Neural crest cell (in vitro differentiated cells): ENCODE results near the gene NPNT. TPM values are rescaled to one million over a fixed set of nuclear protein-coding genes. Genes with fewer than 3 reads are reported as not detected.

Experiments
- DNase-seq: peaks from one replicate; pipeline ENCODE4 v3.0.0; 2021; ENCODE audit warnings: low read depth, mixed read lengths, low spot score
- H3K27ac Mint-ChIP-seq: one replicate; pipeline ENCODE4 v1.8.0; 2021; ENCODE audit warnings: mild to moderate bottlenecking, mixed read lengths; ENCODE audit not compliant: unreplicated experiment
- H3K27me3 Mint-ChIP-seq: 2 replicates; pipeline ENCODE4 v1.8.0; 2021; ENCODE audit warnings: low read depth, mild to moderate bottlenecking, mixed read lengths
- H3K36me3 Mint-ChIP-seq: 2 replicates; pipeline ENCODE4 v1.8.0; 2021; ENCODE audit warnings: low read depth, mild to moderate bottlenecking, mixed read lengths
- H3K4me1 Mint-ChIP-seq: 2 replicates; pipeline ENCODE4 v1.8.0; 2021; ENCODE audit warnings: mixed read lengths
- H3K4me3 Mint-ChIP-seq: one replicate; pipeline ENCODE4 v1.8.0; 2021; ENCODE audit warnings: mild to moderate bottlenecking, mixed read lengths
- H3K9me3 Mint-ChIP-seq: 2 replicates; pipeline ENCODE4 v1.8.0; 2021; ENCODE audit warnings: mixed read lengths
- CTCF ChIP-seq: fragments of 200-600 bp; sonication (generic); conservative IDR thresholded peaks from 2 replicates; pipeline ENCODE4 v1.5.0; 2021; ENCODE audit warnings: antibody characterized with exemption, mild to moderate bottlenecking
- total RNA-seq: library from RNA; stranded (reverse); gene quantifications from 2 replicates; pipeline ENCODE4 v1.2.1, GENCODE V29; 2021

The NPNT gene
- total RNA-seq, 1 donor from 2014 or later: not detected

- no peak overlapping the region for H3K4me3 Mint-ChIP-seq
- no peaks in the 10 kb centered on the region for H3K27me3 Mint-ChIP-seq
- no peak for DNase-seq
- peaks cover 25% of the 10 kb centered on the region for H3K9me3 Mint-ChIP-seq
- H3K4me1 Mint-ChIP-seq: no peaks in the 10 kb centered on the region
- H3K36me3 Mint-ChIP-seq: peaks cover 19% of the 10 kb centered on the region
- H3K27ac Mint-ChIP-seq: no peak overlapping the region
- no peak for TF ChIP-seq CTCF
These were observed 115.5 kb downstream of the NPNT start for GRCh38 chr4:106010761-106011160.

- no peak overlapping the region for H3K27ac Mint-ChIP-seq
These were observed 116.1 kb downstream of the NPNT start for GRCh38 chr4:106011387-106011786.

GRCh38 chr4:106017975-106018374 is 122.7 kb downstream of the NPNT start:
- no peak overlapping the region for H3K4me3 Mint-ChIP-seq
- no peak overlapping the region for H3K27ac Mint-ChIP-seq
- H3K4me1 Mint-ChIP-seq: no peaks in the 10 kb centered on the region
- no peak for DNase-seq
- H3K27me3 Mint-ChIP-seq: no peaks in the 10 kb centered on the region
- peaks cover 13% of the 10 kb centered on the region for H3K9me3 Mint-ChIP-seq
- peaks cover 12% of the 10 kb centered on the region for H3K36me3 Mint-ChIP-seq
- no peak for TF ChIP-seq CTCF

More at GRCh38 chr4:106011387-106011786, 116.1 kb downstream of the NPNT start:
- H3K4me3 Mint-ChIP-seq: no peak overlapping the region
- DNase-seq: no peak
- no peak for TF ChIP-seq CTCF
- H3K9me3 Mint-ChIP-seq: peaks cover 25% of the 10 kb centered on the region
- no peaks in the 10 kb centered on the region for H3K27me3 Mint-ChIP-seq
- H3K4me1 Mint-ChIP-seq: no peaks in the 10 kb centered on the region
- peaks cover 19% of the 10 kb centered on the region for H3K36me3 Mint-ChIP-seq

GRCh38 chr4:106019771-106020170 is 124.5 kb downstream of the NPNT start:
- no peak overlapping the region for H3K4me3 Mint-ChIP-seq
- H3K36me3 Mint-ChIP-seq: peaks cover 2% of the 10 kb centered on the region
- no peaks in the 10 kb centered on the region for H3K4me1 Mint-ChIP-seq
- H3K9me3 Mint-ChIP-seq: peaks cover 7% of the 10 kb centered on the region
- H3K27me3 Mint-ChIP-seq: no peaks in the 10 kb centered on the region
- no peak for DNase-seq
- no peak for TF ChIP-seq CTCF
- H3K27ac Mint-ChIP-seq: no peak overlapping the region

Other genes with a start within 250 kb of the NPNT start
- 19.9 and 21.2 TPM in 2 replicates for gene INTS12, start 186.8 kb upstream of the NPNT start, total RNA-seq
- gene GSTCD, start 186.7 kb upstream of the NPNT start, total RNA-seq: 28.4 and 30.6 TPM in 2 replicates